Caco-2 (cell line): Measurements from ENCODE around the gene USP32. TPM values are rescaled to one million over a fixed set of nuclear protein-coding genes. Genes with fewer than 3 reads are reported as not detected.

Experiments used
- BruUV-seq: library from RNA; stranded (reverse); fragments of 400-500 nt; replicated peaks from 2 replicates; lab custom pipeline; 2021; lab: Mats Ljungman, UMichigan
- CTCF ChIA-PET: fragments of 300-600 bp; sonication (Branson Sonifier 250); formaldehyde crosslinking; loops from one replicate; lab custom pipeline; 2022; ENCODE audit warnings: antibody characterized with exemption; lab: Charles Lee
- POLR2A ChIA-PET: fragments of 300-600 bp; sonication (Branson Sonifier 250); formaldehyde crosslinking; loops from one replicate; lab custom pipeline; 2022; ENCODE audit warnings: antibody characterized with exemption; lab: Charles Lee
- DNase-seq, 2 experiments: peaks; one replicate each; pipeline versions ENCODE4 v3.0.0 to v3.0.0-alpha.2; 2020 to 2022
- H3K27me3 ChIP-seq: replicated peaks from 2 replicates; pipeline ENCODE4 v1.6.0; 2011; ENCODE audit warnings: low read length; ENCODE audit not compliant: control insufficient read depth, insufficient read depth
- H3K36me3 ChIP-seq: 2 replicates; pipeline ENCODE4 v1.5.1; 2011; ENCODE audit warnings: low read length; ENCODE audit not compliant: control insufficient read depth, insufficient read depth
- H3K4me1 ChIP-seq: fragments of 250-450 bp; sonication (Bioruptor Pico); 2 replicates; pipeline ENCODE4 v1.5.1; 2020; ENCODE audit warnings: mild to moderate bottlenecking
- H3K4me3 ChIP-seq: 2 replicates; pipeline ENCODE4 v1.5.1; 2011; ENCODE audit warnings: low read depth, mild to moderate bottlenecking, control low read depth, low read length
- H3K9me3 ChIP-seq: fragments of 250-450 bp; sonication (Bioruptor Pico); 2 replicates; pipeline ENCODE4 v1.5.1; 2020; ENCODE audit warnings: mild to moderate bottlenecking, moderate library complexity
- H3K27ac Mint-ChIP-seq: one replicate; pipeline ENCODE4 v1.8.0; 2022; ENCODE audit warnings: mixed read lengths; ENCODE audit not compliant: unreplicated experiment
- H3K27me3 Mint-ChIP-seq: one replicate; pipeline ENCODE4 v1.8.0; 2022; ENCODE audit warnings: mixed read lengths; ENCODE audit not compliant: insufficient read depth, unreplicated experiment
- H3K36me3 Mint-ChIP-seq: one replicate; pipeline ENCODE4 v1.8.0; 2022; ENCODE audit warnings: mild to moderate bottlenecking, mixed read lengths; ENCODE audit not compliant: insufficient read depth, unreplicated experiment
- H3K4me1 Mint-ChIP-seq: one replicate; pipeline ENCODE4 v1.8.0; 2022; ENCODE audit warnings: low read depth, mixed read lengths; ENCODE audit not compliant: unreplicated experiment
- H3K4me3 Mint-ChIP-seq: one replicate; pipeline ENCODE4 v1.8.0; 2022; ENCODE audit warnings: mild to moderate bottlenecking, moderate library complexity, mixed read lengths; ENCODE audit not compliant: unreplicated experiment
- H3K9me3 Mint-ChIP-seq: one replicate; pipeline ENCODE4 v1.8.0; 2022; ENCODE audit warnings: mixed read lengths; ENCODE audit not compliant: unreplicated experiment
- intact Hi-C: fragments of 100-400 bp; cut with micrococcal nuclease; formaldehyde crosslinking; loops from one replicate; pipeline ENCODE4 v1.10.0; 2022; ENCODE audit not compliant: unreplicated experiment
- total RNA-seq: library from RNA; stranded (reverse); gene quantifications from 2 replicates; pipeline ENCODE4 v1.2.3, GENCODE V29; 2022
- TF ChIP-seq, protein P1 (sequence below), 2 experiments: fragments of 200-600 bp in 1 of 2; IDR thresholded peaks; 1 replicate in 1 of 2; 2 replicates in 1 of 2; pipeline versions ENCODE4 v1.5.1 to v1.8.0; 2011 to 2022; ENCODE audit warnings: antibody characterized with exemption in 1 of 2, control low read depth in 1 of 2, inconsistent platforms in 1 of 2, low read depth in 1 of 2, low read length in 1 of 2, mild to moderate bottlenecking in 1 of 2, moderate library complexity in 1 of 2; ENCODE audit not compliant: insufficient read depth in 1 of 2, severe bottlenecking in 1 of 2, unreplicated experiment in 1 of 2

The USP32 gene
- total RNA-seq, 1 experiment from 2014 or later = 53.3 TPM

DNA sequence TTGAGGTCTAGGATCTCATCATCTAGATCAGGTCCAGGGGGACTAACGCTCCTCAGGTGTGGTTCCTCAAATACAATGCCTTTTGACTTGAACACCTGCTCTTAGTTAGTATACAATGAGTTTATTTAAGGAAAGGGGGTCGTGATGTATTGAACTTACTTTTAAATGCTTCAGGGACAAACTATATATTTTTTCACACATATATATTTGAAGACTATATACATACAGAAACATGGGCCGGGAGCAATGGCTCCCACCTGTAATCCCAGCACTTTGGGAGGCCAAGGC lies 11.5 kb upstream of the USP32 start:
- TF ChIP-seq, protein P1, sequence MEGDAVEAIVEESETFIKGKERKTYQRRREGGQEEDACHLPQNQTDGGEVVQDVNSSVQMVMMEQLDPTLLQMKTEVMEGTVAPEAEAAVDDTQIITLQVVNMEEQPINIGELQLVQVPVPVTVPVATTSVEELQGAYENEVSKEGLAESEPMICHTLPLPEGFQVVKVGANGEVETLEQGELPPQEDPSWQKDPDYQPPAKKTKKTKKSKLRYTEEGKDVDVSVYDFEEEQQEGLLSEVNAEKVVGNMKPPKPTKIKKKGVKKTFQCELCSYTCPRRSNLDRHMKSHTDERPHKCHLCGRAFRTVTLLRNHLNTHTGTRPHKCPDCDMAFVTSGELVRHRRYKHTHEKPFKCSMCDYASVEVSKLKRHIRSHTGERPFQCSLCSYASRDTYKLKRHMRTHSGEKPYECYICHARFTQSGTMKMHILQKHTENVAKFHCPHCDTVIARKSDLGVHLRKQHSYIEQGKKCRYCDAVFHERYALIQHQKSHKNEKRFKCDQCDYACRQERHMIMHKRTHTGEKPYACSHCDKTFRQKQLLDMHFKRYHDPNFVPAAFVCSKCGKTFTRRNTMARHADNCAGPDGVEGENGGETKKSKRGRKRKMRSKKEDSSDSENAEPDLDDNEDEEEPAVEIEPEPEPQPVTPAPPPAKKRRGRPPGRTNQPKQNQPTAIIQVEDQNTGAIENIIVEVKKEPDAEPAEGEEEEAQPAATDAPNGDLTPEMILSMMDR (IDR thresholded peaks at IDR 0.05; ENCODE audit: insufficient read depth in 1 of 2, low read depth in 1 of 2, low read length in 1 of 2, severe bottlenecking in 1 of 2, unreplicated experiment in 1 of 2) = no peak
- BruUV-seq = no TSS peak
- H3K36me3 ChIP-seq = no peaks in the 10 kb centered on the region
- H3K4me1 ChIP-seq = no peaks in the 10 kb centered on the region
- Mint-ChIP-seq H3K36me3 (no peaks in the 10 kb centered on the region), H3K27ac (no peak overlapping the region), H3K27me3 (no peaks in the 10 kb centered on the region), H3K4me1 (no peaks in the 10 kb centered on the region), H3K9me3 (no peaks in the 10 kb centered on the region), H3K4me3 (no peak overlapping the region)
- no peaks in the 10 kb centered on the region for H3K9me3 ChIP-seq
- intact Hi-C loops = no loop called here
- ChIA-PET POLR2A (no interaction called here), CTCF (no interaction called here)
- no peak overlapping the region for H3K4me3 ChIP-seq
- DNase-seq = no peak
- H3K27me3 ChIP-seq = no peaks in the 10 kb centered on the region

DNA sequence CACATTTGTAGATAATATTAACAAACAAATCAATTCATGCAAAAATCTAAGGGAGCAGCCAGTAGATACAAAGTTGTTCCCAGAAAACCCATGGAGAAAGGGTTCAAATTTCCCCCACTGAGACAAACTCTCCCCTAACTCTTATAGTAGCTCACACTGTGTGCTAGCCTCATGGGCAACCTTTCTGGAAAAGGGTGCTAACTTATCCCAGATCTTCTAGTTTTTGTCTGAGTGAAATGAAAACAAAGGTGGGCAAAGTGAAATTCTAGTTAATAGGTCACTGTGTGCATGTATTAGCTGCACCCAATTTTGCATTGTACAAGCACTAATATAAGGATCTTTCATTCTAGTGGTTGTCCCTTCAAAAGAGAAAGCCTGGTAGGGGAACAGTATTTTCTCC lies 9.9 kb upstream of the USP32 start:
- ChIA-PET POLR2A (interaction anchor here (0.6 kb wide), 1 partner anchor 46 kb away, joined by 4 read pairs; no protein-coding TSS in a partner anchor), CTCF (no interaction called here)

GRCh38 chr17:60398227-60398959 lies 6.5 kb upstream of the USP32 start:
- Histone ChIP-seq H3K9me3 (no peaks in the 10 kb centered on the region), H3K4me3 (no peak overlapping the region), H3K36me3 (no peaks in the 10 kb centered on the region), H3K27me3 (no peaks in the 10 kb centered on the region), H3K4me1 (no peaks in the 10 kb centered on the region)
- no peaks in the 10 kb centered on the region for H3K36me3 Mint-ChIP-seq
- H3K4me1 Mint-ChIP-seq = no peaks in the 10 kb centered on the region
- H3K9me3 Mint-ChIP-seq = no peaks in the 10 kb centered on the region
- ChIA-PET CTCF (no interaction called here), POLR2A (no interaction called here)
- intact Hi-C loops = loop anchor here (10.0 kb wide), 1 partner anchor 74 kb away; no protein-coding TSS in a partner anchor
- DNase-seq = no peak
- H3K4me3 Mint-ChIP-seq = no peak overlapping the region
- no TSS peak for BruUV-seq
- H3K27ac Mint-ChIP-seq = no peak overlapping the region
- no peaks in the 10 kb centered on the region for H3K27me3 Mint-ChIP-seq
- TF ChIP-seq, protein P1 (IDR thresholded peaks at IDR 0.05; ENCODE audit: insufficient read depth in 1 of 2, low read depth in 1 of 2, low read length in 1 of 2, severe bottlenecking in 1 of 2, unreplicated experiment in 1 of 2) = no peak

More for the DNA sequence above, 9.9 kb upstream of the USP32 start:
- Mint-ChIP-seq H3K27me3 (no peaks in the 10 kb centered on the region), H3K27ac (no peak overlapping the region), H3K4me1 (no peaks in the 10 kb centered on the region), H3K9me3 (no peaks in the 10 kb centered on the region), H3K4me3 (no peak overlapping the region), H3K36me3 (no peaks in the 10 kb centered on the region)
- H3K4me3 ChIP-seq = no peak overlapping the region
- H3K36me3 ChIP-seq = no peaks in the 10 kb centered on the region
- TF ChIP-seq, protein P1 (IDR thresholded peaks at IDR 0.05; ENCODE audit: insufficient read depth in 1 of 2, low read depth in 1 of 2, low read length in 1 of 2, severe bottlenecking in 1 of 2, unreplicated experiment in 1 of 2) = no peak
- H3K9me3 ChIP-seq = no peaks in the 10 kb centered on the region
- BruUV-seq = no TSS peak
- intact Hi-C loops = no loop called here
- H3K4me1 ChIP-seq = no peaks in the 10 kb centered on the region
- no peaks in the 10 kb centered on the region for H3K27me3 ChIP-seq
- no peak for DNase-seq
